HepG2 (cell line): Measurements from ENCODE around the gene UTP11. TPM values are rescaled to one million over a fixed set of nuclear protein-coding genes. Genes with fewer than 3 reads are reported as not detected.

Source experiments
- CEBPB ChIP-seq: IDR thresholded peaks from 2 replicates; pipeline ENCODE4 v1.6.1; 2011; ENCODE audit warnings: low read depth, low read length, improper control_type of control experiment, borderline replicate concordance
- GABPB1 ChIP-seq: IDR thresholded peaks from 2 replicates; pipeline ENCODE4 v1.6.1; 2016; ENCODE audit warnings: mild to moderate bottlenecking, missing genetic modification reagents, moderate library complexity, missing compliant biosample characterization
- NFYC ChIP-seq: IDR thresholded peaks from 2 replicates; pipeline ENCODE4 v1.6.1; 2016; ENCODE audit warnings: missing genetic modification reagents, missing compliant biosample characterization
- WIZ ChIP-seq: sonication (generic); formaldehyde crosslinking; IDR thresholded peaks from 2 replicates; pipeline ENCODE4 v1.5.1; 2020; ENCODE audit warnings: mild to moderate bottlenecking, missing genetic modification reagents
- ZNF30 ChIP-seq: sonication (generic); formaldehyde crosslinking; IDR thresholded peaks from 2 replicates; pipeline ENCODE4 v1.5.0; 2020; ENCODE audit warnings: mild to moderate bottlenecking, missing genetic modification reagents
- ZNF484 ChIP-seq: sonication (generic); formaldehyde crosslinking; IDR thresholded peaks from 2 replicates; pipeline ENCODE4 v1.5.1; 2020; ENCODE audit warnings: mild to moderate bottlenecking, low read depth, missing genetic modification reagents, borderline replicate concordance
- polyA plus RNA-seq, 8 experiments: library from polyadenylated mRNA; depleted of rRNA in 3 of 8; stranded (reverse) in 7 of 8; unstranded in 1 of 8; fragments of >200 nt; fragmentation: Illumina TruSeq in 4 of 8; extraction: Trizol in 4 of 8; gene quantifications; 2 replicates each; pipeline versions ENCODE4 v1.2.1 to v1.2.3, GENCODE V29; 2011 to 2016; ENCODE audit warnings: low read depth in 4 of 8, missing spikeins in 1 of 8, mixed read lengths in 1 of 8; ENCODE audit not compliant: insufficient read depth in 1 of 8
- total RNA-seq, 5 experiments: library from RNA; depleted of rRNA; stranded (reverse); fragments of >200 nt; fragmentation: Illumina TruSeq; extraction: Trizol; gene quantifications; 2 replicates each; pipeline ENCODE4 v1.2.3, GENCODE V29; 2016; ENCODE audit warnings: low read depth in 1 of 5
- TF ChIP-seq, protein P1 (sequence below): sonication (generic); formaldehyde crosslinking; IDR thresholded peaks from 2 replicates; pipeline ENCODE4 v1.8.1; 2022; ENCODE audit warnings: mild to moderate bottlenecking, missing genetic modification reagents
- TF ChIP-seq, protein P2 (sequence below): sonication (generic); formaldehyde crosslinking; IDR thresholded peaks from 2 replicates; pipeline ENCODE4 v1.5.0; 2020; ENCODE audit warnings: mild to moderate bottlenecking, missing genetic modification reagents, moderate library complexity
- TF ChIP-seq, protein P3 (sequence below): IDR thresholded peaks from 2 replicates; pipeline ENCODE4 v1.6.1; 2016; ENCODE audit warnings: mild to moderate bottlenecking, missing biosample characterization, missing genetic modification reagents
- TF ChIP-seq, protein P4 (sequence below): sonication (generic); formaldehyde crosslinking; IDR thresholded peaks from 2 replicates; pipeline ENCODE4 v1.8.0; 2022; ENCODE audit warnings: missing genetic modification reagents, mild to moderate bottlenecking, inconsistent platforms, borderline replicate concordance
- TF ChIP-seq, protein P5 (sequence below): sonication (generic); formaldehyde crosslinking; IDR thresholded peaks from 2 replicates; pipeline ENCODE4 v1.5.1; 2020; ENCODE audit warnings: missing genetic modification reagents, mild to moderate bottlenecking, borderline replicate concordance
- TF ChIP-seq, protein P6 (sequence below): sonication (generic); formaldehyde crosslinking; IDR thresholded peaks from 2 replicates; pipeline ENCODE4 v1.4.0; 2020; ENCODE audit warnings: mild to moderate bottlenecking, missing genetic modification reagents
- TF ChIP-seq, protein P7 (sequence below): sonication (generic); formaldehyde crosslinking; IDR thresholded peaks from 2 replicates; pipeline ENCODE4 v1.4.0; 2020; ENCODE audit warnings: mild to moderate bottlenecking, missing genetic modification reagents

Gene UTP11
- total and polyA plus RNA-seq, 2 of the 13 experiments (the other 11 are each of a cell fraction or from before 2014, with no cell fraction given), result 13.5 to 44.8 TPM

DNA sequence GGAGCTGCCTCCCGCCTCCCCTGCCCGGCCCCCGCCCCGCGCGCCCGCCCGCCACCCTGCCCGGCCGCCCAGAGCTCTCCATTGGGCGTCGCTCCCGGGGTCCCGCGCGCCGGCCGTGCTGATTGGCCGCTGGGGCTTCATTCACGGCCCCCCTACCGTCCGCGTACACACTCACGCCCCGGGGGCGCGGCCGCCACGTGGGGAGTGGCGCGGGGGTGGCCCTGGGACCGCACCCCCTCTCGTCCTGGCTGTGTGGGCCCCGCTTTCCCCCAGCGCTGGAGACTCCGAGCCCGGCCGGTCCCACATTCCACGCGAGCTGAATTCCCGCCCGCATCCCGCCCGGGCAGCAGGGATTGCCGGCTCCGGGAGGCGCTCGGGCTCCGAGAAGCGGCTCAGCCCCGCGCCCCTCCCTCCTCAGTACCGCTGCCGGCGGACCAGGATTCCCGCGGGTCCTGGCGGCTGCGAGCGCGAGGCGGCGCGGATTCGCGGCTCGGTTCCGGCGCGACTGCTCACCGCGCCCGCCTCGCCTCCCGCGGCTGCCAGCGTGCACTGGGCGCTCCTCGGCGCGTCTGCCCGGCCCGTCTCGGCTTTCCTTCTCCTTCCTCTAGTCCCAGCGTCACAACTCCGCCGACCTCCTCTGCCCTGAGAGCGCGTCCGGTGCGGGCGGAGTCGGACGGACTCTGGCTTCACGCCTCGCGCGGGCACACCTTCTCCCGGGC is 34.5 kb downstream of the UTP11 start (continued):
- TF ChIP-seq, protein P1, sequence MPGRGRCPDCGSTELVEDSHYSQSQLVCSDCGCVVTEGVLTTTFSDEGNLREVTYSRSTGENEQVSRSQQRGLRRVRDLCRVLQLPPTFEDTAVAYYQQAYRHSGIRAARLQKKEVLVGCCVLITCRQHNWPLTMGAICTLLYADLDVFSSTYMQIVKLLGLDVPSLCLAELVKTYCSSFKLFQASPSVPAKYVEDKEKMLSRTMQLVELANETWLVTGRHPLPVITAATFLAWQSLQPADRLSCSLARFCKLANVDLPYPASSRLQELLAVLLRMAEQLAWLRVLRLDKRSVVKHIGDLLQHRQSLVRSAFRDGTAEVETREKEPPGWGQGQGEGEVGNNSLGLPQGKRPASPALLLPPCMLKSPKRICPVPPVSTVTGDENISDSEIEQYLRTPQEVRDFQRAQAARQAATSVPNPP (CRISPR knock-in tag), result 0 out of 2 replicates have a peak, but pooled peaks have one; percentile 58
- TF ChIP-seq CEBPB (no peak), ZNF484 (CRISPR knock-in tag) (no peak), GABPB1 (CRISPR knock-in tag) (peak; percentile 28; the same call in 1 of the 2 replicates), ZNF30 (peak; percentile 73; the same call in 1 of the 2 replicates), WIZ (CRISPR knock-in tag) (no peak), NFYC (CRISPR knock-in tag) (peak; percentile 74)
- TF ChIP-seq, protein P2, sequence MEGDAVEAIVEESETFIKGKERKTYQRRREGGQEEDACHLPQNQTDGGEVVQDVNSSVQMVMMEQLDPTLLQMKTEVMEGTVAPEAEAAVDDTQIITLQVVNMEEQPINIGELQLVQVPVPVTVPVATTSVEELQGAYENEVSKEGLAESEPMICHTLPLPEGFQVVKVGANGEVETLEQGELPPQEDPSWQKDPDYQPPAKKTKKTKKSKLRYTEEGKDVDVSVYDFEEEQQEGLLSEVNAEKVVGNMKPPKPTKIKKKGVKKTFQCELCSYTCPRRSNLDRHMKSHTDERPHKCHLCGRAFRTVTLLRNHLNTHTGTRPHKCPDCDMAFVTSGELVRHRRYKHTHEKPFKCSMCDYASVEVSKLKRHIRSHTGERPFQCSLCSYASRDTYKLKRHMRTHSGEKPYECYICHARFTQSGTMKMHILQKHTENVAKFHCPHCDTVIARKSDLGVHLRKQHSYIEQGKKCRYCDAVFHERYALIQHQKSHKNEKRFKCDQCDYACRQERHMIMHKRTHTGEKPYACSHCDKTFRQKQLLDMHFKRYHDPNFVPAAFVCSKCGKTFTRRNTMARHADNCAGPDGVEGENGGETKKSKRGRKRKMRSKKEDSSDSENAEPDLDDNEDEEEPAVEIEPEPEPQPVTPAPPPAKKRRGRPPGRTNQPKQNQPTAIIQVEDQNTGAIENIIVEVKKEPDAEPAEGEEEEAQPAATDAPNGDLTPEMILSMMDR (CRISPR knock-in tag), result peak; percentile 38
- TF ChIP-seq, protein P3, sequence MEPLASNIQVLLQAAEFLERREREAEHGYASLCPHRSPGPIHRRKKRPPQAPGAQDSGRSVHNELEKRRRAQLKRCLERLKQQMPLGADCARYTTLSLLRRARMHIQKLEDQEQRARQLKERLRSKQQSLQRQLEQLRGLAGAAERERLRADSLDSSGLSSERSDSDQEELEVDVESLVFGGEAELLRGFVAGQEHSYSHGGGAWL, result peak; percentile 65; the same call in 1 of the 2 replicates
- TF ChIP-seq, protein P4, sequence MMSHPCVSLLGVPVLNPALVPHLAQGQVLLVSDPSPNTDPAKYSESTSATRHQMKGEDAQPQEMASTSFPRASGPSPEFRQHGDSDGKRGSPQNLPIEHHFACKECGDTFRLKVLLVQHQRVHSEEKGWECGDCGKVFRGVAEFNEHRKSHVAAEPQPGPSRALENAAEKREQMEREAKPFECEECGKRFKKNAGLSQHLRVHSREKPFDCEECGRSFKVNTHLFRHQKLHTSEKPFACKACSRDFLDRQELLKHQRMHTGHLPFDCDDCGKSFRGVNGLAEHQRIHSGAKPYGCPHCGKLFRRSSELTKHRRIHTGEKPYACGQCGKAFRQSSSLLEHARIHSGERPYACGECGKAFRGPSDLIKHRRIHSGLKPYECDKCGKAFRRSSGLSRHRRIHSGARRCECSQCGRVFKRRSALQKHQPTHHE (CRISPR knock-in tag), result 0 out of 2 replicates have a peak, but pooled peaks have one; percentile 64
- TF ChIP-seq, protein P5, sequence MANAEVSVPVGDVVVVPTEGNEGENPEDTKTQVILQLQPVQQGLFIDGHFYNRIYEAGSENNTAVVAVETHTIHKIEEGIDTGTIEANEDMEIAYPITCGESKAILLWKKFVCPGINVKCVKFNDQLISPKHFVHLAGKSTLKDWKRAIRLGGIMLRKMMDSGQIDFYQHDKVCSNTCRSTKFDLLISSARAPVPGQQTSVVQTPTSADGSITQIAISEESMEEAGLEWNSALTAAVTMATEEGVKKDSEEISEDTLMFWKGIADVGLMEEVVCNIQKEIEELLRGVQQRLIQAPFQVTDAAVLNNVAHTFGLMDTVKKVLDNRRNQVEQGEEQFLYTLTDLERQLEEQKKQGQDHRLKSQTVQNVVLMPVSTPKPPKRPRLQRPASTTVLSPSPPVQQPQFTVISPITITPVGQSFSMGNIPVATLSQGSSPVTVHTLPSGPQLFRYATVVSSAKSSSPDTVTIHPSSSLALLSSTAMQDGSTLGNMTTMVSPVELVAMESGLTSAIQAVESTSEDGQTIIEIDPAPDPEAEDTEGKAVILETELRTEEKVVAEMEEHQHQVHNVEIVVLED (CRISPR knock-in tag), result peak; percentile 33; the same call in 1 of the 2 replicates
- TF ChIP-seq, protein P6, sequence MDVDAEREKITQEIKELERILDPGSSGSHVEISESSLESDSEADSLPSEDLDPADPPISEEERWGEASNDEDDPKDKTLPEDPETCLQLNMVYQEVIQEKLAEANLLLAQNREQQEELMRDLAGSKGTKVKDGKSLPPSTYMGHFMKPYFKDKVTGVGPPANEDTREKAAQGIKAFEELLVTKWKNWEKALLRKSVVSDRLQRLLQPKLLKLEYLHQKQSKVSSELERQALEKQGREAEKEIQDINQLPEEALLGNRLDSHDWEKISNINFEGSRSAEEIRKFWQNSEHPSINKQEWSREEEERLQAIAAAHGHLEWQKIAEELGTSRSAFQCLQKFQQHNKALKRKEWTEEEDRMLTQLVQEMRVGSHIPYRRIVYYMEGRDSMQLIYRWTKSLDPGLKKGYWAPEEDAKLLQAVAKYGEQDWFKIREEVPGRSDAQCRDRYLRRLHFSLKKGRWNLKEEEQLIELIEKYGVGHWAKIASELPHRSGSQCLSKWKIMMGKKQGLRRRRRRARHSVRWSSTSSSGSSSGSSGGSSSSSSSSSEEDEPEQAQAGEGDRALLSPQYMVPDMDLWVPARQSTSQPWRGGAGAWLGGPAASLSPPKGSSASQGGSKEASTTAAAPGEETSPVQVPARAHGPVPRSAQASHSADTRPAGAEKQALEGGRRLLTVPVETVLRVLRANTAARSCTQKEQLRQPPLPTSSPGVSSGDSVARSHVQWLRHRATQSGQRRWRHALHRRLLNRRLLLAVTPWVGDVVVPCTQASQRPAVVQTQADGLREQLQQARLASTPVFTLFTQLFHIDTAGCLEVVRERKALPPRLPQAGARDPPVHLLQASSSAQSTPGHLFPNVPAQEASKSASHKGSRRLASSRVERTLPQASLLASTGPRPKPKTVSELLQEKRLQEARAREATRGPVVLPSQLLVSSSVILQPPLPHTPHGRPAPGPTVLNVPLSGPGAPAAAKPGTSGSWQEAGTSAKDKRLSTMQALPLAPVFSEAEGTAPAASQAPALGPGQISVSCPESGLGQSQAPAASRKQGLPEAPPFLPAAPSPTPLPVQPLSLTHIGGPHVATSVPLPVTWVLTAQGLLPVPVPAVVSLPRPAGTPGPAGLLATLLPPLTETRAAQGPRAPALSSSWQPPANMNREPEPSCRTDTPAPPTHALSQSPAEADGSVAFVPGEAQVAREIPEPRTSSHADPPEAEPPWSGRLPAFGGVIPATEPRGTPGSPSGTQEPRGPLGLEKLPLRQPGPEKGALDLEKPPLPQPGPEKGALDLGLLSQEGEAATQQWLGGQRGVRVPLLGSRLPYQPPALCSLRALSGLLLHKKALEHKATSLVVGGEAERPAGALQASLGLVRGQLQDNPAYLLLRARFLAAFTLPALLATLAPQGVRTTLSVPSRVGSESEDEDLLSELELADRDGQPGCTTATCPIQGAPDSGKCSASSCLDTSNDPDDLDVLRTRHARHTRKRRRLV (CRISPR knock-in tag), result no peak
- TF ChIP-seq, protein P7, sequence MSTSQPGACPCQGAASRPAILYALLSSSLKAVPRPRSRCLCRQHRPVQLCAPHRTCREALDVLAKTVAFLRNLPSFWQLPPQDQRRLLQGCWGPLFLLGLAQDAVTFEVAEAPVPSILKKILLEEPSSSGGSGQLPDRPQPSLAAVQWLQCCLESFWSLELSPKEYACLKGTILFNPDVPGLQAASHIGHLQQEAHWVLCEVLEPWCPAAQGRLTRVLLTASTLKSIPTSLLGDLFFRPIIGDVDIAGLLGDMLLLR (CRISPR knock-in tag), result peak; percentile 51; the same call in 1 of the 2 replicates
